Stimulated activated CD4-positive, alpha-beta T cell treated with anti-CD3 and anti-CD28 coated beads, Interleukin-15, amount 100 ng/mL, for 24 hours (primary cell): Measurements from ENCODE around the gene NEK6.

Experiments
- DNase-seq: peaks from one replicate; pipeline ENCODE4 v3.0.0-alpha.2; 2020

NEK6 gene

GRCh38 chr9:124327491-124327890, 69.7 kb downstream of the NEK6 start:
- DNase-seq, result no peak

GRCh38 chr9:124328285-124328684, 70.5 kb downstream of the NEK6 start:
- DNase-seq, result no peak

GRCh38 chr9:124329206-124329792, 71.5 kb downstream of the NEK6 start:
- no peak for DNase-seq

GRCh38 chr9:124330011-124330697, 72.4 kb downstream of the NEK6 start:
- DNase-seq, result no peak

- DNase-seq, result no peak
Measured at GRCh38 chr9:124331580-124331979, 73.8 kb downstream of the NEK6 start.

GRCh38 chr9:124332361-124333202, 74.8 kb downstream of the NEK6 start:
- DNase-seq, result no peak

- DNase-seq, result no peak
Measured at GRCh38 chr9:124333203-124333579, 75.4 kb downstream of the NEK6 start.

GRCh38 chr9:124334568-124335319, 77.0 kb downstream of the NEK6 start:
- DNase-seq, result no peak

- no peak for DNase-seq
Measured at GRCh38 chr9:124335320-124335707, 77.6 kb downstream of the NEK6 start.

GRCh38 chr9:124337562-124337961, 79.8 kb downstream of the NEK6 start:
- no peak for DNase-seq

- DNase-seq, result no peak
Measured at GRCh38 chr9:124339603-124340146, 81.9 kb downstream of the NEK6 start.

- no peak for DNase-seq
Measured at GRCh38 chr9:124340219-124341069, 82.7 kb downstream of the NEK6 start.

- no peak for DNase-seq
Measured at GRCh38 chr9:124341455-124342170, 83.9 kb downstream of the NEK6 start.

- DNase-seq, result no peak
Measured at GRCh38 chr9:124342402-124342775, 84.6 kb downstream of the NEK6 start.

GRCh38 chr9:124342776-124343485, 85.2 kb downstream of the NEK6 start:
- DNase-seq, result no peak

GRCh38 chr9:124343533-124344290, 86.0 kb downstream of the NEK6 start:
- DNase-seq, result no peak

GRCh38 chr9:124344291-124345050, 86.7 kb downstream of the NEK6 start:
- DNase-seq, result no peak

GRCh38 chr9:124345063-124345462, 87.3 kb downstream of the NEK6 start:
- no peak for DNase-seq

- no peak for DNase-seq
Measured at GRCh38 chr9:124345751-124346281, 88.1 kb downstream of the NEK6 start.
